Measurements from ENCODE around the gene ARSG.
A peak's percentile ranks its signal among the peaks of the same experiment; 100 is the strongest.

DNA sequence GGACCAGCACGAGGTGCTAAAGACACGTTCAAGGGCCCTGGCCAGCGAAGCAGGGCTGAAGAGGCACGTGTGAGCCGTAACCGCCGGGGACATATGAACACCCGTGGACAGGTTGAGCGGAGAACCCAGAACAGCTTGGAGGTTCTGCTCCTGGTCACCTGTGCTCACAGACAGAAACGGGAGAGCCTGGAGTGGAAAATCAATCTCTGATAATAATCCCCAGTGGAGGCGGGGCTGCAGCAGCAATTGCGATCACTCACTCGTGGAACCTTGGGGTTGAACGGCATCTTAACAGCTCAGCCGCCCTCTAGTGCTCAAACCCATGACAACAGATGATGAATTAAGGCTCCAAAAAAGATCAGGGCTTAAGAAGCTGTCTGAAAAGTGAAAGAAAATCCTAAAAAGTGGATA is 140.4 kb downstream of the ARSG start:
- TF ChIP-seq ZNF223 (tag by site-specific recombination; IDR thresholded peaks at IDR 0.05) (no peak), SP3 (tag by site-specific recombination; IDR thresholded peaks at IDR 0.05) (no peak), YY1 (tag by site-specific recombination; IDR thresholded peaks at IDR 0.05) (no peak), ZNF202 (tag by site-specific recombination; IDR thresholded peaks at IDR 0.05; ENCODE audit: borderline replicate concordance) (no peak), KLF16 (tag by site-specific recombination; IDR thresholded peaks at IDR 0.05) (no peak), HOXA7 (CRISPR knock-in tag; IDR thresholded peaks at IDR 0.05; ENCODE audit: borderline replicate concordance) (no peak)
- TF ChIP-seq, protein P1, sequence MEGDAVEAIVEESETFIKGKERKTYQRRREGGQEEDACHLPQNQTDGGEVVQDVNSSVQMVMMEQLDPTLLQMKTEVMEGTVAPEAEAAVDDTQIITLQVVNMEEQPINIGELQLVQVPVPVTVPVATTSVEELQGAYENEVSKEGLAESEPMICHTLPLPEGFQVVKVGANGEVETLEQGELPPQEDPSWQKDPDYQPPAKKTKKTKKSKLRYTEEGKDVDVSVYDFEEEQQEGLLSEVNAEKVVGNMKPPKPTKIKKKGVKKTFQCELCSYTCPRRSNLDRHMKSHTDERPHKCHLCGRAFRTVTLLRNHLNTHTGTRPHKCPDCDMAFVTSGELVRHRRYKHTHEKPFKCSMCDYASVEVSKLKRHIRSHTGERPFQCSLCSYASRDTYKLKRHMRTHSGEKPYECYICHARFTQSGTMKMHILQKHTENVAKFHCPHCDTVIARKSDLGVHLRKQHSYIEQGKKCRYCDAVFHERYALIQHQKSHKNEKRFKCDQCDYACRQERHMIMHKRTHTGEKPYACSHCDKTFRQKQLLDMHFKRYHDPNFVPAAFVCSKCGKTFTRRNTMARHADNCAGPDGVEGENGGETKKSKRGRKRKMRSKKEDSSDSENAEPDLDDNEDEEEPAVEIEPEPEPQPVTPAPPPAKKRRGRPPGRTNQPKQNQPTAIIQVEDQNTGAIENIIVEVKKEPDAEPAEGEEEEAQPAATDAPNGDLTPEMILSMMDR (tag by site-specific recombination; IDR thresholded peaks at IDR 0.05), result peak; percentile 39; the same call in 1 of the 2 replicates
- TF ChIP-seq, protein P2, sequence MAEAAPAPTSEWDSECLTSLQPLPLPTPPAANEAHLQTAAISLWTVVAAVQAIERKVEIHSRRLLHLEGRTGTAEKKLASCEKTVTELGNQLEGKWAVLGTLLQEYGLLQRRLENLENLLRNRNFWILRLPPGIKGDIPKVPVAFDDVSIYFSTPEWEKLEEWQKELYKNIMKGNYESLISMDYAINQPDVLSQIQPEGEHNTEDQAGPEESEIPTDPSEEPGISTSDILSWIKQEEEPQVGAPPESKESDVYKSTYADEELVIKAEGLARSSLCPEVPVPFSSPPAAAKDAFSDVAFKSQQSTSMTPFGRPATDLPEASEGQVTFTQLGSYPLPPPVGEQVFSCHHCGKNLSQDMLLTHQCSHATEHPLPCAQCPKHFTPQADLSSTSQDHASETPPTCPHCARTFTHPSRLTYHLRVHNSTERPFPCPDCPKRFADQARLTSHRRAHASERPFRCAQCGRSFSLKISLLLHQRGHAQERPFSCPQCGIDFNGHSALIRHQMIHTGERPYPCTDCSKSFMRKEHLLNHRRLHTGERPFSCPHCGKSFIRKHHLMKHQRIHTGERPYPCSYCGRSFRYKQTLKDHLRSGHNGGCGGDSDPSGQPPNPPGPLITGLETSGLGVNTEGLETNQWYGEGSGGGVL (tag by site-specific recombination; IDR thresholded peaks at IDR 0.05), result no peak
